Cardiac muscle cell (in vitro differentiated cells and primary cell): ENCODE data around the gene CDKN2D. TPM values are rescaled to one million over a fixed set of nuclear protein-coding genes. Genes with fewer than 3 reads are reported as not detected.
A peak's percentile ranks its signal among the peaks of the same experiment; 100 is the strongest.
"Not testable (repeated sequence)": the region's sequence is repeated elsewhere in the genome, so short reads cannot be mapped to it uniquely, and the experiment has no call there.

ENCODE experiments used
- DNase-seq, 2 donors: peaks; one replicate each; pipeline versions ENCODE4 v3.0.0 to v3.0.0-alpha.2; 2010 to 2017; ENCODE audit warnings: low read depth in 1 of 2, low spot score in 1 of 2
- H3K27ac ChIP-seq: fragments of 200-600 bp; sonication (generic); 2 replicates; pipeline ENCODE4 v1.5.1; 2016
- H3K27me3 ChIP-seq: fragments of 200-600 bp; sonication (generic); 2 replicates; pipeline ENCODE4 v1.6.0; 2016; ENCODE audit warnings: control low read depth
- H3K36me3 ChIP-seq: fragments of 200-600 bp; sonication (generic); 2 replicates; pipeline ENCODE4 v1.5.1; 2016; ENCODE audit warnings: control low read depth
- H3K4me1 ChIP-seq: fragments of 200-600 bp; sonication (generic); 2 replicates; pipeline ENCODE4 v1.8.1; 2017; ENCODE audit warnings: low read depth, mild to moderate bottlenecking, mixed run types
- H3K4me3 ChIP-seq: fragments of 200-600 bp; sonication (generic); 2 replicates; pipeline ENCODE4 v1.5.1; 2016; ENCODE audit warnings: mild to moderate bottlenecking
- H3K9me3 ChIP-seq: fragments of 200-600 bp; sonication (generic); 2 replicates; pipeline ENCODE4 v1.5.1; 2017; ENCODE audit warnings: low read depth, mild to moderate bottlenecking, control low read depth
- CTCF ChIP-seq: IDR thresholded peaks from 2 replicates; pipeline ENCODE4 v1.5.1; 2012; ENCODE audit warnings: low read depth, mild to moderate bottlenecking, low read length
- polyA plus RNA-seq: library from polyadenylated mRNA; unstranded; fragments of >200 nt; fragmentation: Nextera tagmentation; extraction: Ambion mirVana; gene quantifications from 2 replicates; pipeline ENCODE4 v1.2.1, GENCODE V29; 2016
- total RNA-seq: library from RNA; depleted of rRNA; stranded (reverse); fragments of >200 nt; gene quantifications from 2 replicates; pipeline ENCODE4 v1.2.3, GENCODE V29; 2016

CDKN2D gene
- total and polyA plus RNA-seq, 2 experiments from 2014 or later, result 15.3 to 17.6 TPM

DNA sequence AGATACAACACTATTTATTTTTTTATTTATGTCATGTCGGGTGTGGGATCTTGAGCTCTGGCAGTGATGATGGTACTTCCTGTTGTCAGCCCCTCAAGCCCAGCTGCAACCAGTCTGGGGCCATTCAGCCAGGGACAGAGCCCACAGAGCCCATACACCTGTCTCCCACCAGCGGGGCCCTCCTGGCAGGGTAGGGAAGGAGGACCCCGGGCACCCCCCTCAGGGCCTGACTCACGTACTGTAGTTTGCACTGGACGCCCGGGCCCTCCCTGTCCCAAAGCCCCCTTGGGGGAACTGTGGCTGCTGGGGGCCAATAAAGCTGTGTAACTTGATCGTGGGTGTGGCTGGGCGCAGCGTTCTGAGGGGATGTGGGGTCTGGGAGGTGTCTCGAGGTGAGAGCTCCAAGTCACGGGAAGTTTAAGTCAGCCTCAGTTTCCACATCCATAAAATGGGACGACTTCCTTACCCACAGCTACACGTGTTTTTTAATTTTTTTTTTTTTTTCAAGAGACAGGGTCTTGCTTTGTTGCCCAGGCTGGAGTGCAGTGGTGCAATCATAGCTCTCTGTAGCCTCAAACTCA, 15.6 kb downstream of the CDKN2D start:
- H3K4me3 ChIP-seq, result no peak overlapping the region
- H3K36me3 ChIP-seq, result peaks cover 65% of the 10 kb centered on the region
- no peaks in the 10 kb centered on the region for H3K27me3 ChIP-seq
- no peaks in the 10 kb centered on the region for H3K9me3 ChIP-seq
- no peaks in the 10 kb centered on the region for H3K4me1 ChIP-seq
- no peak for DNase-seq
- H3K27ac ChIP-seq, result no peak overlapping the region
- TF ChIP-seq CTCF, result no peak

DNA sequence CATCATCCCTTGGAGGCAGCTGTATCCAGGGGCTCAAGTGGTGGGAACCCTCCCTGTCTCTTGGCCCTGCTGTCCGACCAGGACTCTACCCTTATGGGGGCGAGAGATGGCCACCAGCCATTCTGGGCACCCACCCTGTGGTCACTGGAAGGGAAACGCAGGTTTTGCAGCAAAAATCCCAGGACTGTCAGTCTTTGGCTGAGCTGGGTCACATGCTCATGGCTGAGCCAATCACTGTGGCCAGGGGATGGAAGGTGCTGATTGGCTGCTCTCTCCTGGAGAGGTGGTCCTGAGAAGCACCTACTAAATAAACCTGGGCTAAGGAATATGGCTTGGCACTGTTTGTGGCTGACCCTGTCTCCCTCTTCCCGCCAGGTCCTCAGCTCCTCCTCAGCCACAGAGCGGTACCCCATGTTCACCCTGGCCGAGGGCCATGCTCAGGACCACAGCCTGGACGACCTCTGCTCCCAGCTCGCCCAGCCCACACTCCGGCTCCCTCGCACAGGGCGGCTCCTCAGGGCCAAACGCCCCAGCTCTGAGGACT, 16.2 kb downstream of the CDKN2D start:
- TF ChIP-seq CTCF, result no peak
- H3K4me3 ChIP-seq, result no peak overlapping the region
- H3K4me1 ChIP-seq, result no peaks in the 10 kb centered on the region
- DNase-seq, result peak in 1 of 2 donors; percentile 26
- H3K9me3 ChIP-seq, result no peaks in the 10 kb centered on the region
- H3K36me3 ChIP-seq, result peaks cover 65% of the 10 kb centered on the region
- no peaks in the 10 kb centered on the region for H3K27me3 ChIP-seq
- peak overlapping the region; percentile 54 for H3K27ac ChIP-seq

DNA sequence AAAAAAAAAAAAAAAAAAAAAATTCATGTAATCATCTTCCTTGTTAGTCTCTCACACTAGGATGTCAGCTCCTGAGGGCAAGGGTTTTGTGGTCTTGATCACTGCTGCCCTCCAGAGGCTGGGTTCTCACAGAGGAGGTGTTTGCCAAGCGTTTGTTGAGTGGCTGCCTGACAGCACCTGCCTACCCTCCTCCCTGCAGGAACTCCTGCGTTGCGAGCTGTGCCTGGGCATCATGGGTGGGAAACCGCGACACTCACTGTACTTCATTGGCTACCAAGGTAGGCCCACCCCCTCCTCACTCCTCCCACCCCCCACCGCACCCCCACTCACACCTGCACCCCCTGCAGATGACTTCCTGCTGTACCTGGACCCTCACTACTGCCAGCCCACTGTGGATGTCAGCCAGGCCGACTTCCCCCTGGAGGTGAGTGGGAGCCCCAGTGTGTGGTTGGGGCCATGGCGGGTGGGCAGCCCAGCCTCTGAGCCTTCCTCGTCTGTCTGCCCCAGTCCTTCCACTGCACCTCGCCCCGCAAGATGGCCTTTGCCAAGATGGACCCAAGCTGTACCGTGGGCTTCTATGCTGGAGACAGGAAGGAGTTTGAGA, 17.0 kb downstream of the CDKN2D start:
- no peaks in the 10 kb centered on the region for H3K4me1 ChIP-seq
- peaks cover 63% of the 10 kb centered on the region for H3K36me3 ChIP-seq
- H3K9me3 ChIP-seq, result no peaks in the 10 kb centered on the region
- H3K27me3 ChIP-seq, result no peaks in the 10 kb centered on the region
- no peak overlapping the region for H3K4me3 ChIP-seq
- no peak overlapping the region for H3K27ac ChIP-seq
- TF ChIP-seq CTCF, result peak; percentile 17
- peak in 1 of 2 donors; percentile 45 for DNase-seq

DNA sequence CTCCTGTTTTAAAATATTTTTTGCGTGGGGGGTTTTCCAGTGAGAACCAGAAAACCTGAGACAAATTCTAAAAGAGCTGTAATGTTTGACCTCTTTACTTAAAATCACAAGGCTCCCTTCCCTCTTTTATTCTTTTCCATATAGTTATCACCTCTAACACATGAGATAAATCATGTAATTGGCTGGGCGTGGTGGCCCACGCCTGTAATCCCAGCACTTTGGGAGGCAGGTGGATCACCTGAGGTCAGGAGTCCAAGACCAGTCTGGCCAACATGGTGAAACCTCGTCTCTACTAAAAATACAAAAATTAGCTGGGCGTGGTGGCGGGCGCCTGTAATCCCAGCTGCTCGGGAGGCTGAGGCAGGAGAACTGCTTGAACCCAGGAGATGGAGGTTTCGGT, 17.8 kb downstream of the CDKN2D start:
- H3K27me3 ChIP-seq, DNase-seq, H3K4me3 ChIP-seq, H3K9me3 ChIP-seq, H3K4me1 ChIP-seq, H3K27ac ChIP-seq: not testable (repeated sequence)
- peaks cover 58% of the 10 kb centered on the region for H3K36me3 ChIP-seq

GRCh38 chr19:10550336-10550735, 18.4 kb downstream of the CDKN2D start:
- no peak overlapping the region for H3K27ac ChIP-seq
- H3K4me1 ChIP-seq, result no peaks in the 10 kb centered on the region
- H3K36me3 ChIP-seq, result peaks cover 51% of the 10 kb centered on the region
- TF ChIP-seq CTCF, result no peak
- H3K9me3 ChIP-seq, result no peaks in the 10 kb centered on the region
- no peaks in the 10 kb centered on the region for H3K27me3 ChIP-seq
- no peak overlapping the region for H3K4me3 ChIP-seq
- no peak for DNase-seq

DNA sequence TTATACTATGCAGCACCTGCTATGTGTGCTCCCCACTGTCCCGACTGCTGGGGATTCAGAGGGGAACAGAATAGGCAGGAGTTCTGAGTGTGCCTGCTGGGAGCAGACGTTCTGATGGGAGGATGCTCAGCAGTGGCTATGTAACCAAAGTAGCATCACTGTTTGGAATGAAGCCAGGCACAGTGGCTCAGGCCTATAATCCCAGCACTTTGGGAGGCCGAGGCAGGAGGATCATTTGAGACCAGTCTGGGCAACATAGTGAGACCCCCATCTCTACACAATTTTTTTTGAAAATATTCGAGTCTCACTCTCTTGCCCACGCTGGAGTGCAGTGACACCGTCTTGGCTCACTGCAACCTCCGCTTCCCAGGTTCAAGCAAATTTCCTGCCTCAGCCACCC, 19.0 kb downstream of the CDKN2D start:
- Histone ChIP-seq H3K4me1 (peaks cover 2% of the 10 kb centered on the region), H3K36me3 (peaks cover 45% of the 10 kb centered on the region), H3K27me3 (no peaks in the 10 kb centered on the region), H3K4me3 (no peak overlapping the region), H3K9me3 (no peaks in the 10 kb centered on the region), H3K27ac (no peak overlapping the region)
- no peak for DNase-seq
- TF ChIP-seq CTCF, result no peak
